Measurements from ENCODE around the gene KIZ.

DNA sequence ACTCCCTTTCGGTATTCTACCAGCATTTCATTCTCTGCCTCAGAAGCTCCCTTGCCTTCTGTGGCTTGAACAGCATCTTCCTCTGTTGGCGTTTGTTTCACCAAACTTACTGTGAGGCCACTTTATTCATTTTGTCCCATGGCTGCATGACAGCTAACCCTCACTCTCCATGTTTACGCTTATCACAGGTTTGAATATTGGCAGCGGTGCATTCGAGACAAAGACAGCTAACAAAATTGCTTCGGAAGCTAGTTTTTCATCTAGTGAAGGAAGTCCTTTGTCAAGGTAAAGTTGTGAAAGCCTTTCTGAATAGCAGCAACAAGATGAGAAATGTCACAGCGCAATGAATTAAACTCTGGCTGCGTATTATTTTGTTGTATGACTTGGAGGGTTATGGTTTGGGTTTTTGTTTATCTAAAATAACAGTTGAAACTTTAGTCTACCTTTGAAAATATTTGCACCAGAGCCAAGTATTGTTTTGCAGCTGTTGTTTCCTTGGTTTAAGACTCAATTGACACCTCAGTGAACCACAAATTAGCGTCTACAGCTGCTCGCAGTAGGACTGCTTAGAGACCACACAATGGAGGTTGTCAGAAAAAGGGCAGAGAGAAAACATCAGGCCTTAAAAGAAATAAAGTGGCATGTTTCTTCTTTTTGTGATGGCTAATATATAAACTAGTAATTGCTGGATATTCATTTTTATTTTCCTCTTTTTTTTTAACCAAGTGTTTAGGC, 106.8 kb downstream of the KIZ start:
- TF ChIP-seq EZH2 (IDR thresholded peaks at IDR 0.05; ENCODE audit: low read depth, unreplicated experiment), result no peak
- no peak for TF ChIP-seq EZH2phosphoT487 (IDR thresholded peaks at IDR 0.05; ENCODE audit: unreplicated experiment)
- no peak for TF ChIP-seq POLR2AphosphoS5 (IDR thresholded peaks at IDR 0.05; ENCODE audit: low read depth)
- TF ChIP-seq, protein P1, sequence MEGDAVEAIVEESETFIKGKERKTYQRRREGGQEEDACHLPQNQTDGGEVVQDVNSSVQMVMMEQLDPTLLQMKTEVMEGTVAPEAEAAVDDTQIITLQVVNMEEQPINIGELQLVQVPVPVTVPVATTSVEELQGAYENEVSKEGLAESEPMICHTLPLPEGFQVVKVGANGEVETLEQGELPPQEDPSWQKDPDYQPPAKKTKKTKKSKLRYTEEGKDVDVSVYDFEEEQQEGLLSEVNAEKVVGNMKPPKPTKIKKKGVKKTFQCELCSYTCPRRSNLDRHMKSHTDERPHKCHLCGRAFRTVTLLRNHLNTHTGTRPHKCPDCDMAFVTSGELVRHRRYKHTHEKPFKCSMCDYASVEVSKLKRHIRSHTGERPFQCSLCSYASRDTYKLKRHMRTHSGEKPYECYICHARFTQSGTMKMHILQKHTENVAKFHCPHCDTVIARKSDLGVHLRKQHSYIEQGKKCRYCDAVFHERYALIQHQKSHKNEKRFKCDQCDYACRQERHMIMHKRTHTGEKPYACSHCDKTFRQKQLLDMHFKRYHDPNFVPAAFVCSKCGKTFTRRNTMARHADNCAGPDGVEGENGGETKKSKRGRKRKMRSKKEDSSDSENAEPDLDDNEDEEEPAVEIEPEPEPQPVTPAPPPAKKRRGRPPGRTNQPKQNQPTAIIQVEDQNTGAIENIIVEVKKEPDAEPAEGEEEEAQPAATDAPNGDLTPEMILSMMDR (conservative IDR thresholded peaks at IDR 0.05; ENCODE audit: low read depth in 2 of 2), result no peak
- TF ChIP-seq, protein P2, sequence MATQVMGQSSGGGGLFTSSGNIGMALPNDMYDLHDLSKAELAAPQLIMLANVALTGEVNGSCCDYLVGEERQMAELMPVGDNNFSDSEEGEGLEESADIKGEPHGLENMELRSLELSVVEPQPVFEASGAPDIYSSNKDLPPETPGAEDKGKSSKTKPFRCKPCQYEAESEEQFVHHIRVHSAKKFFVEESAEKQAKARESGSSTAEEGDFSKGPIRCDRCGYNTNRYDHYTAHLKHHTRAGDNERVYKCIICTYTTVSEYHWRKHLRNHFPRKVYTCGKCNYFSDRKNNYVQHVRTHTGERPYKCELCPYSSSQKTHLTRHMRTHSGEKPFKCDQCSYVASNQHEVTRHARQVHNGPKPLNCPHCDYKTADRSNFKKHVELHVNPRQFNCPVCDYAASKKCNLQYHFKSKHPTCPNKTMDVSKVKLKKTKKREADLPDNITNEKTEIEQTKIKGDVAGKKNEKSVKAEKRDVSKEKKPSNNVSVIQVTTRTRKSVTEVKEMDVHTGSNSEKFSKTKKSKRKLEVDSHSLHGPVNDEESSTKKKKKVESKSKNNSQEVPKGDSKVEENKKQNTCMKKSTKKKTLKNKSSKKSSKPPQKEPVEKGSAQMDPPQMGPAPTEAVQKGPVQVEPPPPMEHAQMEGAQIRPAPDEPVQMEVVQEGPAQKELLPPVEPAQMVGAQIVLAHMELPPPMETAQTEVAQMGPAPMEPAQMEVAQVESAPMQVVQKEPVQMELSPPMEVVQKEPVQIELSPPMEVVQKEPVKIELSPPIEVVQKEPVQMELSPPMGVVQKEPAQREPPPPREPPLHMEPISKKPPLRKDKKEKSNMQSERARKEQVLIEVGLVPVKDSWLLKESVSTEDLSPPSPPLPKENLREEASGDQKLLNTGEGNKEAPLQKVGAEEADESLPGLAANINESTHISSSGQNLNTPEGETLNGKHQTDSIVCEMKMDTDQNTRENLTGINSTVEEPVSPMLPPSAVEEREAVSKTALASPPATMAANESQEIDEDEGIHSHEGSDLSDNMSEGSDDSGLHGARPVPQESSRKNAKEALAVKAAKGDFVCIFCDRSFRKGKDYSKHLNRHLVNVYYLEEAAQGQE (IDR thresholded peaks at IDR 0.05; ENCODE audit: unreplicated experiment), result no peak
- no peak for TF ChIP-seq CREB1 (CRISPR knock-in tag; IDR thresholded peaks at IDR 0.05; ENCODE audit: low read depth)
- TF ChIP-seq, protein P3, sequence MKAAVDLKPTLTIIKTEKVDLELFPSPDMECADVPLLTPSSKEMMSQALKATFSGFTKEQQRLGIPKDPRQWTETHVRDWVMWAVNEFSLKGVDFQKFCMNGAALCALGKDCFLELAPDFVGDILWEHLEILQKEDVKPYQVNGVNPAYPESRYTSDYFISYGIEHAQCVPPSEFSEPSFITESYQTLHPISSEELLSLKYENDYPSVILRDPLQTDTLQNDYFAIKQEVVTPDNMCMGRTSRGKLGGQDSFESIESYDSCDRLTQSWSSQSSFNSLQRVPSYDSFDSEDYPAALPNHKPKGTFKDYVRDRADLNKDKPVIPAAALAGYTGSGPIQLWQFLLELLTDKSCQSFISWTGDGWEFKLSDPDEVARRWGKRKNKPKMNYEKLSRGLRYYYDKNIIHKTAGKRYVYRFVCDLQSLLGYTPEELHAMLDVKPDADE (IDR thresholded peaks at IDR 0.05), result no peak
- TF ChIP-seq NANOG (IDR thresholded peaks at IDR 0.05; ENCODE audit: borderline replicate concordance), result no peak
- TF ChIP-seq JUNB (IDR thresholded peaks at IDR 0.05; ENCODE audit: unreplicated experiment), result no peak
- no peak for TF ChIP-seq STAT1 (IDR thresholded peaks at IDR 0.05; ENCODE audit: unreplicated experiment)
- TF ChIP-seq, protein P4, sequence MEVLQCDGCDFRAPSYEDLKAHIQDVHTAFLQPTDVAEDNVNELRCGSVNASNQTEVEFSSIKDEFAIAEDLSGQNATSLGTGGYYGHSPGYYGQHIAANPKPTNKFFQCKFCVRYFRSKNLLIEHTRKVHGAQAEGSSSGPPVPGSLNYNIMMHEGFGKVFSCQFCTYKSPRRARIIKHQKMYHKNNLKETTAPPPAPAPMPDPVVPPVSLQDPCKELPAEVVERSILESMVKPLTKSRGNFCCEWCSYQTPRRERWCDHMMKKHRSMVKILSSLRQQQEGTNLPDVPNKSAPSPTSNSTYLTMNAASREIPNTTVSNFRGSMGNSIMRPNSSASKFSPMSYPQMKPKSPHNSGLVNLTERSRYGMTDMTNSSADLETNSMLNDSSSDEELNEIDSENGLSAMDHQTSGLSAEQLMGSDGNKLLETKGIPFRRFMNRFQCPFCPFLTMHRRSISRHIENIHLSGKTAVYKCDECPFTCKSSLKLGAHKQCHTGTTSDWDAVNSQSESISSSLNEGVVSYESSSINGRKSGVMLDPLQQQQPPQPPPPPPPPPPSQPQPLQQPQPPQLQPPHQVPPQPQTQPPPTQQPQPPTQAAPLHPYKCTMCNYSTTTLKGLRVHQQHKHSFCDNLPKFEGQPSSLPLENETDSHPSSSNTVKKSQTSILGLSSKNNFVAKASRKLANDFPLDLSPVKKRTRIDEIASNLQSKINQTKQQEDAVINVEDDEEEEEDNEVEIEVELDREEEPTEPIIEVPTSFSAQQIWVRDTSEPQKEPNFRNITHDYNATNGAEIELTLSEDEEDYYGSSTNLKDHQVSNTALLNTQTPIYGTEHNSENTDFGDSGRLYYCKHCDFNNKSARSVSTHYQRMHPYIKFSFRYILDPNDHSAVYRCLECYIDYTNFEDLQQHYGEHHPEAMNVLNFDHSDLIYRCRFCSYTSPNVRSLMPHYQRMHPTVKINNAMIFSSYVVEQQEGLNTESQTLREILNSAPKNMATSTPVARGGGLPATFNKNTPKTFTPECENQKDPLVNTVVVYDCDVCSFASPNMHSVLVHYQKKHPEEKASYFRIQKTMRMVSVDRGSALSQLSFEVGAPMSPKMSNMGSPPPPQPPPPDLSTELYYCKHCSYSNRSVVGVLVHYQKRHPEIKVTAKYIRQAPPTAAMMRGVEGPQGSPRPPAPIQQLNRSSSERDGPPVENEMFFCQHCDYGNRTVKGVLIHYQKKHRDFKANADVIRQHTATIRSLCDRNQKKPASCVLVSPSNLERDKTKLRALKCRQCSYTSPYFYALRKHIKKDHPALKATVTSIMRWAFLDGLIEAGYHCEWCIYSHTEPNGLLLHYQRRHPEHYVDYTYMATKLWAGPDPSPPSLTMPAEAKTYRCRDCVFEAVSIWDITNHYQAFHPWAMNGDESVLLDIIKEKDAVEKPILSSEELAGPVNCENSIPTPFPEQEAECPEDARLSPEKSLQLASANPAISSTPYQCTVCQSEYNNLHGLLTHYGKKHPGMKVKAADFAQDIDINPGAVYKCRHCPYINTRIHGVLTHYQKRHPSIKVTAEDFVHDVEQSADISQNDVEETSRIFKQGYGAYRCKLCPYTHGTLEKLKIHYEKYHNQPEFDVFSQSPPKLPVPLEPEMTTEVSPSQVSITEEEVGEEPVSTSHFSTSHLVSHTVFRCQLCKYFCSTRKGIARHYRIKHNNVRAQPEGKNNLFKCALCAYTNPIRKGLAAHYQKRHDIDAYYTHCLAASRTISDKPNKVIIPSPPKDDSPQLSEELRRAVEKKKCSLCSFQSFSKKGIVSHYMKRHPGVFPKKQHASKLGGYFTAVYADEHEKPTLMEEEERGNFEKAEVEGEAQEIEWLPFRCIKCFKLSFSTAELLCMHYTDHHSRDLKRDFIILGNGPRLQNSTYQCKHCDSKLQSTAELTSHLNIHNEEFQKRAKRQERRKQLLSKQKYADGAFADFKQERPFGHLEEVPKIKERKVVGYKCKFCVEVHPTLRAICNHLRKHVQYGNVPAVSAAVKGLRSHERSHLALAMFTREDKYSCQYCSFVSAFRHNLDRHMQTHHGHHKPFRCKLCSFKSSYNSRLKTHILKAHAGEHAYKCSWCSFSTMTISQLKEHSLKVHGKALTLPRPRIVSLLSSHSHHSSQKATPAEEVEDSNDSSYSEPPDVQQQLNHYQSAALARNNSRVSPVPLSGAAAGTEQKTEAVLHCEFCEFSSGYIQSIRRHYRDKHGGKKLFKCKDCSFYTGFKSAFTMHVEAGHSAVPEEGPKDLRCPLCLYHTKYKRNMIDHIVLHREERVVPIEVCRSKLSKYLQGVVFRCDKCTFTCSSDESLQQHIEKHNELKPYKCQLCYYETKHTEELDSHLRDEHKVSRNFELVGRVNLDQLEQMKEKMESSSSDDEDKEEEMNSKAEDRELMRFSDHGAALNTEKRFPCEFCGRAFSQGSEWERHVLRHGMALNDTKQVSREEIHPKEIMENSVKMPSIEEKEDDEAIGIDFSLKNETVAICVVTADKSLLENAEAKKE (CRISPR knock-in tag; IDR thresholded peaks at IDR 0.05), result no peak

Measured in GM23338 (cell line).